Activated naive CD4-positive, alpha-beta T cell treated with Interleukin-2 at 50 U/mL for 16 hours (primary cell): ENCODE measurements around the gene ACSF3.

Experiments used
- DNase-seq: peaks from one replicate; pipeline ENCODE4 v3.0.0-alpha.2; 2020

The ACSF3 gene

DNA sequence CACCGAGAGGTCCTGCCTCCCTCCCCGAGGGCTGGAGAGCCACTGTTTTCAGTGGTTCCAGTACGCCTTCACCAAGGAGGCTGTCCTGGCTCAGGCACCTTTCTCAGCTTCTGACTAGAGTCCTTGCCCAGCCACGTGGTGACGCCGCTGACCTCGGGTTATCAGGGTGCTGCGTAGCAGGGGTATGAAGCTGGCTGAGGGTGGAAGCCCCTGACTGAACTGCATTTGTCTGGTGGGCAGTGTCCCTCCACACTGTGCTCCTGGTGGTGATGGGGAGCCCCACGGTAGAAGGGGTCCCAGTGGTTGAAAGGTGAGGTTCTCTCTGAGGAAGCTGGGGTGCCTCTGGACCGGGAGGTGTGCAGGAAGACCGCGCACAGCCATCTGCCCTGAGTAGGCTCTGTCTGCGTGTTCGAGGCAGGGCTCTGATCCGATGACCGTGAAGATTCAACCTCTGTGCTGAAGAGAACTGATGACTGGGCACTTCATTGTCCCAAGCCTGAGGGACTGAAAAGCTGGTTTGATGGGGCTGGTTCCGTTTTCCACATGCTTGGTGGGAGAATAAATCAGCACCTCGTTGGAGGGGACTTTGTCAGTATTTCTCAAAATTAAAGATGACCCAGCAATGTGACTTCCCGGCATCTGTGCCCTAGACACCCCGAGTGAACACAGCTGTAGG is 2.5 kb downstream of the ACSF3 start:
- no peak for DNase-seq

DNA sequence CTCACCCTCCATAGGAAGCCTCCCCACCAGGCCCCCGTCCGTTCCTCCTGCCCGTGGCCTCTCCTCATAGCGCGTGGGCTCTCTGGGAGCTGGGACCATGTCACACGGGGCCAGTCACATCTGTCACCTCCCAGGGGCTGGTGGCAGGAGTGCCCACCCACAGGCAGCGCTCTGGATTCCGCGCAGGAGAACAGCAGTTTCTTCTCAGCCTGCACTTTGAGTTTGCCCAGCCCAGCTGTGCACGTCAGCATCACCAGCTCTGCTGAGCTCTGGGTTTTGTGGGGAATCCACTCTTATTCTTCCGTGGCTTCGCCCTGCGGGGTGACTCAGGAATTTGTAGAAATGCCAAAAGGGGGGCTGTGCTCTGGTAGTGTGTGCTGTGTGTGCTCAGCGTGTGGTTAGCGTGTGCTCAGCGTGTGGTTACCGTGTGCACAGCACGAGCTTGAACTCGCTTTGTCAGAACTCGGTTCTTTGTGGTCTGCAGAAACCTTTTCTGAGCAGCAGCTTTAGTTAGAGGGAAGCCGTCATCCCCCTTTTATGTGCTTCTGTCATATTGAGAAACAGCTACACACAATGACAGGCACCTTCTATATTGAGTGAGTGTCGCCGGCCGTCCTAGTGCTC is 3.2 kb downstream of the ACSF3 start:
- peak; percentile 45 for DNase-seq

DNA sequence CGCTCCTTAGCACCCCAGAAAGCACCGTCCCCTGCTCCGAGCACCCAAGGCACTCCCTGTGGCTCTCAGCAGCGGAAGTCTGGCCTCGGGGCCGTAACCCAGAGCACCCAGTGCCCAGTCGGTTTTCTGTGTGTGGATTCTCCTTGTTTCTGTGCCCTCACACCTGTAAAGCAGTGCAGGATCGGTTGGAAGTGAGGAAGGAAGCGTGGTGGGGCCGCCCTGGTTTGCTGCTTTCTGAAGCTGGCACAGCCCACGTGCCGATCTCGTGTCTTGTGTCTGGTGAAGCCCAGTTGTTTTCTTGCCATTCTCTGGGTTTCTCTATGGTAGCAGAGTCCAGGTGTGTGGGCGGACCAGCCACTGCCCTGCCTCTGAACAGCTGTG is 3.7 kb downstream of the ACSF3 start:
- no peak for DNase-seq

DNA sequence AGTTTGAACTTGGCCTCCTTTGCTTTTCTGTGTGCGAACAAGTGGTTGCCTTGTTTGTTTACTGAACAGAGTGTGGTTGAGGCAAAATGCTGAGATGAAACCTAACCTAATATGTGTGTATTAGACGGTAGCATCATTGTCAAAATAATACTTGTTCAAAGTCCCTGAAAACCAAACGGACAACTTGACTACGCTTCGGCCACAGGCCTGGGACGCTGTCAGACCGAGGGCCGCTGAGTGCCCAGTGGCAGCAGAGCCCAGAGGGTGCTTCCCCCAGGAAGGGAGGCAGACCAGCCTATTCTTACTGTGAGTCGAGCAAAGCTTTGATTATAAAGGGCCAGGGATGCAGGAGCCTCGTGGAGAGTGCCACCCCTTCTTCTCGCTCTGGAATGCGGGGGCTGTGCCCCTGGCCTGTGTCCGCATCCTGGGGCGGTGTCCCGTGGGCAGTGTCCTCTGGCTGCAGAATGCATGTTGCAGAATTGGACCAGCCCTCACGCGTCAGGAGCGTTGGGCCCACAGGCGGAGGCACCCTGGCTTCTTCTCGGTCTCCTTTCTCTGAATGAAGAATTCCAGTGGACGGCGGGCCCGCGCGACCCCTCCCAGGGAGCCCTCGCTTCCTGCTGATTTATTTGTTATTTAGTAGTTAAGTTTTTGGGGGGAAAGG is 5.2 kb downstream of the ACSF3 start:
- DNase-seq: no peak

DNA sequence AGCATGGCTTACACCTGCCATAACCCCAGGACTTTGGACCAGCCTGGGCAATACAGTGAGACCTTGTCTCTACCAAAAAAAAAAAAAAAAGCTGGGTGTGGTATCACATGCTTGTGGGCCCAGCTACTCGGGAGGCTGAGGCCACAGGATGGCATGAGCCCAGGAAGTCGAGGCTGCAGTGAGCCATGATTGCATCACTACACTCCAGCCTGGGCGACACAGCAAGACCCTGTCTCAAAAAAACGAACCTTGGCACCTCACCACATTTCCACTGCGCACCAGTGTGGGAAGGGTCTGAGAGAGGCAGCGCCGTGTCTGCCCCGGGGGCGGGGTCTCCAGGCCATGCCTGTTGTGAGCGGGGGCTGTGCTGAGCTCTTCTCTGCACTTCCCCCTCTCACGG is 6.3 kb downstream of the ACSF3 start:
- DNase-seq: no peak

DNA sequence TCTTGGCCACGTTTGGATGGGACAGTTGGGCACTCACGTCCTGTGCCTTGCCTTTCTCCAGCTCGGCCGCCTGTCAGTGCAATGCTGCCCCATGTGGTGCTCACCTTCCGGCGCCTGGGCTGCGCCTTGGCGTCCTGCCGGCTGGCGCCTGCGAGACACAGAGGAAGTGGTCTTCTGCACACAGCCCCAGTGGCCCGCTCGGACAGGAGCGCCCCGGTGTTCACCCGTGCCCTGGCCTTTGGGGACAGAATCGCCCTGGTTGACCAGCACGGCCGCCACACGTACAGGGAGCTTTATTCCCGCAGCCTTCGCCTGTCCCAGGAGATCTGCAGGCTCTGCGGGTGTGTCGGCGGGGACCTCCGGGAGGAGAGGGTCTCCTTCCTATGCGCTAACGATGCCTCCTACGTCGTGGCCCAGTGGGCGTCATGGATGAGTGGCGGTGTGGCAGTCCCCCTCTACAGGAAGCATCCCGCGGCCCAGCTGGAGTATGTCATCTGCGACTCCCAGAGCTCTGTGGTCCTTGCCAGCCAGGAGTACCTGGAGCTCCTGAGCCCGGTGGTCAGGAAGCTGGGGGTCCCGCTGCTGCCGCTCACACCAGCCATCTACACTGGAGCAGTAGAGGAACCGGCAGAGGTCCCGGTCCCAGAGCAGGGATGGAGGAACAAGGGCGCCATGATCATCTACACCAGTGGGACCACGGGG is 7.1 kb downstream of the ACSF3 start:
- no peak for DNase-seq

DNA sequence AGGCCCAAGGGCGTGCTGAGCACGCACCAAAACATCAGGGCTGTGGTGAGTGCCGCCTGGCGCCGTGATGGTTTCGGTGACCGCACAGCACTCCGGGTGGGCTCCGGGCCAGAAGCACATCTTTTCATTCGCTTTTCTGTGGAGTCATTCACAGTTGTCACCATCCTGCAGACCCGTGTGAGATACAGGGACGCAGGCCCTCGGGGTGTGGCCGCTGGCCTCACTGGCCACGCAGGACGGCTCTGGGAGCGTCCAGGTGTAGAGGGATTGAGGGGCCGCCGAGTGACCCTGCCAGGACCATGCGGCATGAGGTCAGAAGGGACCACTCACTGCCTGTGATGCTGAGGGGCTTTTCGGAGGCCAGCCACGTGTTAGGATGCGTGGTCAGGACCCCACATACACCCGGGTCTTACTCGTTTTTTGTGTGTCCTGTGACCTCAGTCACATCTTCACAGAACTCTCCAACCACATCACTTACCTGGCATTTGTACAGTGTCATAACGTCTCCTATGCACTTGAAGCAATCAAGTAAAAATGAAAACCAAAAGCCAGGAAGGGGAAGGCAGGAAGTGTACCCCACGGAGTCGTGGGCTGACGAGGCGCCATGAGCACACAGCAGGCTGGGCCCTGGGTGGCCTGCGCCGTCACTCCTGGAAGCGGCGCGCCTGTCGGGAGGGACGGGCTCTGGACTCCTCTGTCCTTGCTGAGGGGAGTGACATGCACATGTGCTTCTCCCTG is 7.8 kb downstream of the ACSF3 start:
- DNase-seq: no peak

DNA sequence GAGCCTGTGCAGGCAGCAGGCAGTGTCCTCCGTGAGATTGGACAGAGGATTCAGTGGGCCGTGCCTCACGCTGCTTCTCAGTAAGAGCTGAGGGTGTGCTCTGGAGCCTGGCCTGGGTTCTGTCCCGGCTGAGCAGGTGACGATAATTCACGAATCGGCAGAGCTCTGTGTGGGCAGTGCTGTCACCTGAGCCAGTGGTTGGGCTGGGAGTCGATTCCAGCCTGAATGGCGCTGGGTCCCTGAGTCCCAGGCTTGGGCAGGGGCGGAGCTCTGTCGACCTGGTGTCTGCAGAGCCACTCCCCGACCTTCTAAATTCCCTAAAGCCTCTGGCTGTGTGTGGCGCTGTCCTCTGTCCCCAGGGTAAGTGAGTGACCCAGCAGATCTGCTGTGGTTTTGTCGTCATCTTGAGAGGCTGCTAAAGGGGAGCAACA is 8.4 kb downstream of the ACSF3 start:
- no peak for DNase-seq

DNA sequence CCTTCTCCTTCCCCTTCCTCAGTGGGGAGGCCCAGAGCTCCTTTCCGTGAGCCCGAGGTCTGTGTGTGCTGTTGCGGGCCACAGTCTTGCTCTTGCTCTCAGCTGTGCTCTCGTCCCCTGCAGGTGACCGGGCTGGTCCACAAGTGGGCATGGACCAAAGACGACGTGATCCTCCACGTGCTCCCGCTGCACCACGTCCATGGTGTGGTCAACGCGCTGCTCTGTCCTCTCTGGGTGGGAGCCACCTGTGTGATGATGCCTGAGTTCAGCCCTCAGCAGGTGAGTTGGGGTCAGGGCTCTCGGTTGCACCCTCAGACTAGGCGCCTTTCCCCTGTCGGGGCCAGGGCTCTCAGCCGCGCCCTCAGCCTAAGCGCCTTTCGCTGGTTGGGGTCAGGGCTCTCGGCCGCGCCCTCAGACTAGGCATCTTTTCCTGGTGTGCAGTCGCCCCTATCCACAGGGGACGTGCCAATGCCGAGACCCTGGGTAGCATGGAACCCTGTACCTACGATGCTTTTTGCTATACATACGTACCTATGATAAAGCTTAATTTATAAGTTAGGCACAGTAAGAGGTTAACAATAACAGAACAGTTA is 8.9 kb downstream of the ACSF3 start:
- DNase-seq: no peak

DNA sequence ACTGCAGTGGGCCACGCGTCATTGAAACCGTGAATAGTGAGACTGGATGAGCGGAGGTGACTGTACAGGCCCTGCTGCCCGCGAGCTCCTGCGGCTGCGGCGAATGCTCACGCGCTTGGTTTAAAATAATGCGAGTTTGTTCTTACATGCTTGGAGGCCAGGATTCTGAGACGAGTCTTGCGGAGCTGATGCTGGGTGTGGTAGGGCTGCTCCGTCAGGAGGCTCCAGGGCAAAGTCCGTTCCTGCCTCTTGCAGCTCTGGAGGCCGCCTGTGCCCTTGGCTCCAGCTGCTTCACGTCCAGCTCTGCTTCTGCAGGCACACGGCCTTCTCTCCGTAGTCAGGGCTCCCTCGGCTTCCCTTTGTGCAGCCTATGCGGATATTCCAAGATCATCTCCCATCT is 9.5 kb downstream of the ACSF3 start:
- no peak for DNase-seq

DNA sequence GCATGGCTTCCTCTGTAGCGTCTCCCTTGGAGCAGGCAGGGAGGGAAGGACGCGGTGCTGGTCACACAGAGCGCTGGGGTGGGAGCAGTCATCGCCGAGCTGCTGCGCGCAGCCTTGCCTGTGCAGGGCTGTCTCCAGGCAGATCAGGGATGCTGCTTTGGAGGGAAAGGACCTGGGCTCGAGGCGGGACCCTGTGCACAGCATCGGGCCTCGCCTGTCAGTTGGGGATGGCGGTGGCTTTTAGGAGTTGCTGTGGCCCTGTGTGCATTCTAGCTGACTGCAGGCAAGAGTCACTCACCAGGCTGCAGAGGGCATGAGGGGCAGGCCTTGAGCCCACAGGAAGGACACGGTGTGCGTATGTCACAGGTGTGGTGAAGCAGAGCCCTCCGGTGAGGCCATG is 10.1 kb downstream of the ACSF3 start:
- DNase-seq: no peak

DNA sequence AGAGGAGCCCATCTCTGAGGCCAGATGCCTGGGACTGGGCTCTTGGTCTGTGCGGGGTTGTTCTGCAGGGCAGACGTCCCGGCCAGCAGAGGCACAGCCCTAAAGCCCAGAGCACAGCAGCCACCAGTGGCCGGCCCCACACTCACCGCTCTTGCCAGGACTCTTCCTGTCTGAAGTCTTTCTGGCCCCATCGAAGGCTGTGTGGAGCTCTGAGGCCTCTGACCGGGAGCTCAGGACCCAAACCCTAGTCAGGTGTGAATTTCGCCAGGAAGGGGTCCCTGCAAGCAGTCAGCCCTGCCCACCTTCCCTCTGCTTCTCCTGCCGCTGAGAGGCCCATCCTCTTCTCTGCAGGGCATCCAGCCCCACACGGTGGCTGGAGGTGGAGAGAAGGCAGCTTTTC is 10.7 kb downstream of the ACSF3 start:
- no peak for DNase-seq

DNA sequence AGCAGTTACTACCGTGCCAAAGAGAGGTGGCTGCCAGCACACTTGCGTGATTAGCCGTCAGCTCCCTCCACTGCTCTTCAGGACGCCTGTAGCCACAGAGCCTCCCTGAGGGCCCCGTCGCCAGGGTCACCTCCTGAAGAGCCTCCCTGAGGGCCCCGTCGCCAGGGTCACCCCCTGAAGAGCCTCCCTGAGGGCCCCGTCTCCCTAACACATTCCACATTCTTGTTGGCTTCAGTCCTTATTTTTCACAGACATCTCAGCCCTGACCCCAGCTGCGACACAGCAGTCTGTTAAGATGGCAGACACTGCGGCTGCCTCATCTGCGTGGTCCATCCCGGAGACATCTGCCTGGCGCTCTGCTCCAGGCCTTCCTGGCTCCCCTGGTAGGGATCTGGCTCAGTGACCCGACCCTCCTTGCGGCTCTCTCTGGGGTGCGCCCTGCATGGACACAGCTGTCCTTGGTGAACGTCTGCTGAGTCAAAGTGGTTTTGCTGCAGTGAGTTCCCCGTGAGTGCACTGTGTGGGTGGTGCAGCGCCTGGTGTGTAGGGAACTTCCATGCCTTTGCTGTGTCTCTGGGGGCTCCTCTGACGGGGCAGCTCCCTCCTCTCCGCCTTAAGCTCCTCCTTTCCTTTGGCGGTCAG is 11.4 kb downstream of the ACSF3 start:
- no peak for DNase-seq

DNA sequence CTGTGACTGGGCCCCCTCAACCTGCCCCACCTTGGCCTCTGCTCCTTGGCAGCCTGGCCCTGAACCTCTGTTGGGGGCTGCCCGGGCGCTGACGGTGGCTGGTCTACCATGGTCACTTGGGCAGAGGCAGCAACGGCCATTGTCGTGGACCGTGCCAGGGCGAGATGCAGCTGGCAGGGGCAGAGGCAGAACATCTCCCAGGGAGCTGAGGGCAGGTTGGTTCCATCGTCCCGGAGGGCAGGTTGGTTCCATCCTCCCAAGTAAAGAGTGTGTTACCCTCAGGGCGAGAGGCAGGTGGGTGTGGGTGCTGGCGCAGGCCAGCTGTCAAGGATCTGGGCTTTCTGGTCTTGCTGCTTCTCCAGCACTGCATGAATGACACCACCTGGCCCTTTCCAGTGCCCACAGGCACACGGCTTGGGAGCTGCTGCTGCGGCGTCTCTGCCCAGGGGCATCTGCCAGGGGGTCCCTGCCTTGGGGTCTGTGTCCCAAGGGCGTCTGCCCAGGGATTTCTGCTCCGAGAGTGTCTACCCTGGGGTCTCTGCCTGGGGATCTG is 12.0 kb downstream of the ACSF3 start:
- no peak for DNase-seq

DNA sequence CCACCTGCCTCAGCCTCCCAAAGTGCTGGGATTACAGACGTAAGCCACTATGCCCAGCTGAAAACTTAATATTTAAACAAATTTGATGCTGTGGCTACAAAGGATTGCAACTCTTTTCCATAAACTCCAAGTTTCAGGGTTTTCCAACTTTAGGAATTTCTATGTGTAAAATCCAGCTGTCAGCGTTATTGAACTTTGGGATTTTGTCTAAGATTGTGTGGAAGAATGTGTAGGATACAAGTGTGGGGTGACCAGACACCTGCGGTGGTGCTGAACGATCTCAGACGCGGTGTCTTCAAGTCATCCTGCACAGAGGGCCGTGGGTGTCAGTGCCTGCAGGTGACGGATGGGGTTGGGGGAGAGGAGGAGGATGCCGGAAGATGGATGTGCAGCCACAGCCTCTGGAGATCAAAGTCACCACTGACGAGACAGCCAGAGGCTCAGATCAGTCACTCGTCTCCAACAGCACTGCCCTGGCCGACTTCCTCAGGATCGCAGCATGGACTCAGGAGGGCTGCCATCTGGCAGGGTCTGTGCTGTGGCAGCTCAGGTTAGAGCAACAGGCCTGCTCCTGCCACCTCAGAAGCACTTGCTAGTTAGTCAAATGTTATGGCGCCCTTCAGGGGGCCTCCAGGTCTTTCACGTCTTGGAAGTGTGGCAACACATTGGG is 13.0 kb downstream of the ACSF3 start:
- no peak for DNase-seq

DNA sequence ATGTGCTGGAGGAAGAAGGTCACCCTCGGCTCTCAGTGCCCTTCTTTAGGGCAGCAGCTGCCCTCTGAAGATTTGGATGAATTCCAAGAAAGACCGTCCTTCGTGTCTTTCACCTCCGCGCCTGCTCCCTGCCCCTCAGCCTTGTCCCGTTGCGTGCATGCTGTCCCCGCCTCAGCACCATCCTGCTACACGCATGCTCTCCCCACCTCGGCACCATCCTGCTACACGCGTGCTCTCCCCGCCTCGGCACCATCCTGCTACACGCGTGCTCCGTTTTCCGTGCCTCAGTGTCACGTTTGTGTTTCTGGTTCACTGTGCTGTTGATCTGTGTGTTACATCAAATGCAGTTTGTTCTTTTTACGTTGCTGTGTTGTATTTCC is 13.5 kb downstream of the ACSF3 start:
- DNase-seq: no peak

DNA sequence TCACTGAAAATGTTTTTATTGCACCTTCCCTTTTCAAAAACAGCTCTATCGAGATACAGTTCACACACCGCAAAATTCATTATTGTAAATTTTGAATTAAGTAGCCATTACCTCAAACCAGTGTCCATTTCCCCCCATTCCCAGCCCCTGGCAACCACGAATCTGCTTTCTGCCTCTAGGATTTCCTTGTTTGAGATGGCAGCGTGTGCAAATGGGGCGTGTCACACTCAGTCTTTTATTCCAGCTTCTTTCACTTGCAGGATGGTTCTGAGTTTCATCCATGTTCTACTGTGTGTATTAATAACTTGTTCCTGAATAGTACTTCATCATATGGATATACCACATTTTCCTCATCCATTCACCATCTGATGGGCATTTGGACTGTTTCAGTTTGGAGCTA is 14.8 kb downstream of the ACSF3 start:
- DNase-seq: no peak

DNA sequence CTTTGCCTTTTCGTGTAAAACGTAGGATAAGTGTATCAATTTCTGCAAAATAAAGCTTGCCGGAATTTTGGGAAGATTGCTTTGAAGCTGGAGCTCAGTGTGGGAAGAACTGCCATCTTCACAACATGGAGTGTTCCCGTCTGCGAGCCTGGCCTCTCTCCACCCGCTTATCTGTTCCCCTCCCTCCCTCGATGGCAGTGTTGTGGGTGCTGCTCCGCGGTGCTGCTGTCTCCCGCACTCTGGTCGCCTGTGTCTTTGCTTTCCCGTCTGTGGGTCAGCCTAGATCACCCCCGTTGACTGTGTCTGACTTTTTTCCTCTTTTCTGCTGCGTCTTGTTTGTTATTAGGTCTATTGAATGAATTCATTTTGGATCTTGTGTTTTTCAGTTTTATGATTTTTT is 17.0 kb downstream of the ACSF3 start:
- no peak for DNase-seq

DNA sequence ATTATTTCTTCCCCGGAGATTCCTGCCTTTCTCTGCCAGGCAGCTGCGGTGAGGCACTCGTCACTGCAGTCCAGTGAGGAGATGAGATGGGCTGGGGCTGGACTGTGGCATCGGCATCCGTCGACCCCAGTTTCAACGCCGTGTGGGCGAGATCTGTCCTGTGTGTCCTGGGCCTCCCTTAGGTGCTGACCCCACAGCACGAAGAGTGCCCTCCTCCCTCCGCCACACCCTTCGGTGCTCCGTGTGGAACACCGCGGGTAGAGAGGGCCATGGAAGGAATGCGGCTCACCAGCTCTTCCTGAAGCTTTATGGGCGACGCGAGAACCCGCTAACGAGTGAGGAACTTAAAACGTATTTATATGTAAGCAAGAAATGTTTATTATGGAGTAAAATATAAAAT is 17.6 kb downstream of the ACSF3 start:
- DNase-seq: no peak

DNA sequence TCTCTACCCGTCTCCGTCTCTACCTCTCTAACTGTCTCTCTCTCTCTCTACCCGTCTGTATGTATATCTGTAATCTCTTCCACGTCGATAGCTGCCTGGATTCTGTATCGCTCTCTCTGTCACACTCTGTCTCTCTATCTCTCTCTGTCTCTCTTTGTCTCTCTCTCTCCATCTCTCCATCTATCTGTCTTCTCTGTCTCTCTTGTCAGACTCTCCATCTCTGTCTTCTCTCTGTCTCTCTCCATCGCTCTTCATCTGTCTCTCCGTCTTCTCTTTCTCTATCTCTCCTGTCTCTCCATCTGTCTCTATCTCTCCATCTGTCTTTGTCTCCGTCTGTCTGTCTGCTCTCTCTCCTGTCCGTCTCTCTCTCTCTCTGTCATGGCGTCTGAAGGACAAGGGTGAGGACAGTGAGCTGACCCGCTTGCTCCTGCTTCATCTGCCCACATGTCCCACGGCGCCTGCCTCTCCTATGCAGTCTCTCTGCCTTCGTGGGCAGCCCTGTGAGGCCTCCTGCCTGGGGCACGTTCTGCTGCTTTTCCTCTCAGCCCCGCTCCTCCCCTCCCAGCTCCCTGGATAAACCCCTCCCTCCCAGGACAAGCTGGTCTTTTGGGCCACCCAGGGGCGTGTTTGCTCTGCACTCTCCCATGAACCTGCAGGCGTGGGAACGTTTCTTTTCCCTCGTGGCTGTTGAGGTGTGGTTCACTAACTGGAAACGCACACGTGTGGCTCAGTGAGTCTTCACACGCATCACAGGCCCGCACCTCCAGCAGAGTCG is 18.9 kb downstream of the ACSF3 start:
- DNase-seq: no peak

DNA sequence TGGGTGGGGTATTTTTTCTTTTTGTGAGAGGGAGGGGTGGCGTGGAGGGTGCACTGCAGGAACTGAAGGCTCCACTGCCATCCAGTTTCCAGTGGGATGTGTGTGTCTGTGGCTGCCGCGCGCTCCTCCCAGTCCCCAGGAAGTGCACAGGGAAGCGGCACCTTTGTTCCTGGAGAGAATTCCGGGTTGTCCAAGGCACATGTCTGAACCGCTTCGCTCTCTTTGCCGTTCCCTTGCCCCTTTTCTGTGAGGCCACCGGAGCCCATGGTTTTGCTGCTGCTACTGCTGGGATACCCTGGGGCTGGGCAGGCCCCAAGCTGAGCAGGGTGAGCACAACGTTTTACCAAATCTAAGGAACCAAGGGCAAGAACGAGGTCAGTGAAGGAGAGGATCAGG is 19.5 kb downstream of the ACSF3 start:
- DNase-seq: no peak
